Mucosa of descending colon (tissue), 3 donors: ENCODE results near the gene IGSF6. TPM values are rescaled to one million over a fixed set of nuclear protein-coding genes. Genes with fewer than 3 reads are reported as not detected.

Experiments
- ATAC-seq: fragments of 200-7000 bp; cut with Tn5 transposase; one replicate; pipeline ENCODE4 v1.9.1; 2020; ENCODE audit warnings: mild to moderate bottlenecking, moderate library complexity
- DNase-seq, 3 donors: peaks; one replicate each; pipeline ENCODE4 v3.0.0-alpha.2; 2020
- H3K36me3 ChIP-seq: fragments of 200-600 bp; one replicate; pipeline ENCODE4 v1.8.0; 2021; ENCODE audit warnings: low read depth, mild to moderate bottlenecking
- H3K4me1 ChIP-seq: fragments of 200-600 bp; one replicate; pipeline ENCODE4 v1.8.0; 2021; ENCODE audit warnings: low read depth, mild to moderate bottlenecking
- H3K4me3 ChIP-seq: fragments of 200-600 bp; one replicate; pipeline ENCODE4 v1.8.0; 2021; ENCODE audit warnings: mild to moderate bottlenecking
- H3K9me3 ChIP-seq: fragments of 200-600 bp; one replicate; pipeline ENCODE4 v1.8.0; 2021; ENCODE audit warnings: mild to moderate bottlenecking
- intact Hi-C, 2 donors: fragments of 100-400 bp; cut with DNase I in 1 of 2; cut with micrococcal nuclease in 1 of 2; formaldehyde crosslinking; loops; one replicate each; pipeline versions ENCODE4 v1.11.0 to v1.11.1; 2022; cut with DNase I, micrococcal nuclease
- total RNA-seq, 3 donors: library from RNA; stranded (reverse); fragmentation: NEBNext Ultra II Directional in 2 of 3; extraction: Animal tissue kit (Norgen Biotek cat#: 25700) in 2 of 3; gene quantifications; one replicate each; pipeline versions ENCODE4 v1.2.1 to v1.2.4, GENCODE V29; 2021 to 2023
- TF ChIP-seq, protein P1 (sequence below): fragments of 200-600 bp; IDR thresholded peaks from one replicate; pipeline ENCODE4 v1.8.0; 2022; ENCODE audit warnings: antibody characterized with exemption, mild to moderate bottlenecking
- donor health status: DM: no; HTN: no; CAD: no; lungs with moderate emphysema.
- donor health status: DM: no; HTN: no; CAD: no.
- donor health status: DM: no; HTN: yes; CAD: no.

IGSF6 gene
- total RNA-seq, 3 donors from 2014 or later, result 3.5 to 7.3 (median 4.6) TPM

DNA sequence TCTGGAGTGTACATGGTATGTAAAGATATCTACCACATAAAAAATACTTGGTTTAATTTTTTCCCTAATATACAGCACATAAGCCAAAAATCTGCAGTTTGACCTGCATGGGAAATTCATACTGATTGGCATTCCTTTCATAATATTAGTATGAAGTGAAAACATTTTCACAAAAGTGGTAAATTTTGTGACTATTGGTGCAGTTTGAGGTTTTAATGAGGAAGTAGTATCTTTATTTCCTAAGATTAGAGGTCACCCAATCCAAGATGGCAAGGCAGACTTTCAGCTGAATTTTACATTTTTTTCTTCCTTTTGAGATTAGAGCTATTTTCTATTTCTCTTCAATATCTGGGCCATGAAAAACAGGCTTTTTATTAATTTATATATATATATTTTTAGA, 31.8 kb downstream of the IGSF6 start:
- ATAC-seq (no peak), DNase-seq (no peak)
- Histone ChIP-seq H3K4me1 (no peaks in the 10 kb centered on the region), H3K9me3 (no peaks in the 10 kb centered on the region), H3K4me3 (no peak overlapping the region), H3K36me3 (no peaks in the 10 kb centered on the region)
- TF ChIP-seq, protein P1, sequence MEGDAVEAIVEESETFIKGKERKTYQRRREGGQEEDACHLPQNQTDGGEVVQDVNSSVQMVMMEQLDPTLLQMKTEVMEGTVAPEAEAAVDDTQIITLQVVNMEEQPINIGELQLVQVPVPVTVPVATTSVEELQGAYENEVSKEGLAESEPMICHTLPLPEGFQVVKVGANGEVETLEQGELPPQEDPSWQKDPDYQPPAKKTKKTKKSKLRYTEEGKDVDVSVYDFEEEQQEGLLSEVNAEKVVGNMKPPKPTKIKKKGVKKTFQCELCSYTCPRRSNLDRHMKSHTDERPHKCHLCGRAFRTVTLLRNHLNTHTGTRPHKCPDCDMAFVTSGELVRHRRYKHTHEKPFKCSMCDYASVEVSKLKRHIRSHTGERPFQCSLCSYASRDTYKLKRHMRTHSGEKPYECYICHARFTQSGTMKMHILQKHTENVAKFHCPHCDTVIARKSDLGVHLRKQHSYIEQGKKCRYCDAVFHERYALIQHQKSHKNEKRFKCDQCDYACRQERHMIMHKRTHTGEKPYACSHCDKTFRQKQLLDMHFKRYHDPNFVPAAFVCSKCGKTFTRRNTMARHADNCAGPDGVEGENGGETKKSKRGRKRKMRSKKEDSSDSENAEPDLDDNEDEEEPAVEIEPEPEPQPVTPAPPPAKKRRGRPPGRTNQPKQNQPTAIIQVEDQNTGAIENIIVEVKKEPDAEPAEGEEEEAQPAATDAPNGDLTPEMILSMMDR, result no peak
- intact Hi-C loops, result no loop called here

DNA sequence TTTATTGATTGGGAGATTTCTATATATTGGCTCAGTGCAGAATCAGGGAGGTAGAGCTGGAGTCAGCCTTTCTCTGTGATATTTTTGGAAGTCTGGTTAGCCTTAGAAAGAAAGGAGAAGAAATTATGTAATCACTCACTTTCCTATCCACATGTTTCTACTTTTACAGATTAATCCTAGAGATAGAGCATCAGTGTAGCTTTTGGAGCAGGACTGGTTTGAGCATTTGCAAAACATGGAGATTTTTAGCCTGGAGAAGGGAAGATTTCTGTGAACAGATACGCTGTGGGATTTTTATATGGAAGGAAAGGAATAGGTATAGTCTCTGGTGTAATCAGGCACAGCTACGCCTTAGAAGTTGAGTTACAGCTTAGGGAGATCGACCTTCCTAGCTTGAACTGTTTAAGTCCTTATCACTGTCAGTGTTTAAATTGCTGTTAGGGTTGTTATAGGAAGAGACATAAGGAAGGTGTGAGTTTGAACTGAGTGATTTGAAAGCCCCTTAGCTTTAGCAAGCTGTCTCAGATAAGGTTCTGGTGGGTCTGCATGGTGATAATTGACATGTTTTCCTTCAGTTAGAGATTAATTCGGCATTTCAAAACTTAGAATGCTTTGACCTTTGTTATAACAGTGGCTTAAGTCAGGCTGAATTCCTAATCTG, 32.5 kb downstream of the IGSF6 start:
- intact Hi-C loops, result no loop called here
- no peaks in the 10 kb centered on the region for H3K36me3 ChIP-seq
- H3K9me3 ChIP-seq, result no peaks in the 10 kb centered on the region
- no peak for DNase-seq
- H3K4me3 ChIP-seq, result no peak overlapping the region
- H3K4me1 ChIP-seq, result no peaks in the 10 kb centered on the region
- TF ChIP-seq, protein P1, result no peak
- no peak for ATAC-seq

DNA sequence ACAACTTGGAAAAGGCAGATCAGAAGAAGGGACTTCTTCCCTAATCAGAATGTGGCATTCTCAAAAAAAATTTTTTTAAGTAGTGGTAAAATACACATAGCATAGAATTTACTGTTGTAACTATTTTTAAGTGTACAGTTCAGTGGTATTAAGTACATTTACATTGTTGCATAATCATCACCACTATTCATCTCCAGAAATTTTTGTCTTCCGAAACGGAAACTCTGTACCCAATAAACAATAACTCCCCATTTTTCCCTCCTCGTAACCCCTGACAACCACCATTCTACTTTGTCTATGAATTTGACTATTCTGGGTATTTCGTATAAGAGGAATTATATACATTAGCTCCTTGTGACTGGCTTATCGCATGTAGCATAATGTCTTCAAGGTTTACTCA, 34.1 kb downstream of the IGSF6 start:
- DNase-seq, result no peak
- intact Hi-C loops, result no loop called here
- Histone ChIP-seq H3K9me3 (no peaks in the 10 kb centered on the region), H3K4me3 (no peak overlapping the region), H3K4me1 (no peaks in the 10 kb centered on the region), H3K36me3 (no peaks in the 10 kb centered on the region)
- TF ChIP-seq, protein P1, result no peak
- no peak for ATAC-seq

DNA sequence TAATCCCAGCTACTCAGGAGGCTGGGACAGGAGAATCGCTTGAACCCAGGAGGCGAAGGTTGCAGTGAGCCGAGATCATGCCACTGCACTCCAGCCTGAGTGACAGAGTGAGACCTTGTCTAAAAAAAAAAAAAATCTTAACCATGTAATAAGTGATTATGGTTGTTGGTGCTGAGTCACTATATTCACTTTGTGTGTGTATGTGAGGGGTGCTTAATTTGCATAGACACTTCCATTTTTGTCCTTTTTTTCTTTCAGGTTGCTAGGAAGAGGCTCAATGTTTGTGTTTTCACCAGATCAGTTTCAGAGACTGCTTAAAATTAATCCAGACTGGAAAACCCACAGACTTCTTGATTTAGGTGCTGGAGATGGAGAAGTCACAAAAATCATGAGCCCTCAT, 34.8 kb downstream of the IGSF6 start:
- Histone ChIP-seq H3K4me1 (no peaks in the 10 kb centered on the region), H3K36me3 (no peaks in the 10 kb centered on the region), H3K9me3 (no peaks in the 10 kb centered on the region), H3K4me3 (no peak overlapping the region)
- ATAC-seq (no peak), DNase-seq (no peak)
- TF ChIP-seq, protein P1, result no peak
- intact Hi-C loops, result no loop called here

DNA sequence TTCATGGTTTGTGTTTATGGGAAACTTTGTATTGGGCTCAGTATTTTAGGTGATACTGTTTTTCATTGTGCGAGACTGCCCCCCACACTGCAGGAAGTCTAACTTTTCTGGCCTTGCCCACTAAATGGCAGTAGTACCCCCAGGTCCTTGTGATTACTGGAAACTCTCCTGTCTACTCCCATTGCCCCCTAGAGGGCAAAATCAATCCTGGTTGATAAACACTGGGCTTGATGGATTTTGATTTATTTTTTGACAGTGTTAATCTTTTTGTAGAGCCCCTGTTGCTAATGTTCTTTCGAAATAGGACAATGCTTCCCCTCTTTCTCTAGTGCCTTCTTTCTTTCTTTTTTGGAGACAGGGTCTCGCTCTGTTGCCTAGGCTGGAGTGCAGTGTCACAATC, 37.5 kb downstream of the IGSF6 start:
- ATAC-seq (no peak), DNase-seq (no peak)
- Histone ChIP-seq H3K4me3 (no peak overlapping the region), H3K4me1 (peaks cover 4% of the 10 kb centered on the region), H3K9me3 (no peaks in the 10 kb centered on the region), H3K36me3 (no peaks in the 10 kb centered on the region)
- TF ChIP-seq, protein P1, result no peak
- intact Hi-C loops, result no loop called here

DNA sequence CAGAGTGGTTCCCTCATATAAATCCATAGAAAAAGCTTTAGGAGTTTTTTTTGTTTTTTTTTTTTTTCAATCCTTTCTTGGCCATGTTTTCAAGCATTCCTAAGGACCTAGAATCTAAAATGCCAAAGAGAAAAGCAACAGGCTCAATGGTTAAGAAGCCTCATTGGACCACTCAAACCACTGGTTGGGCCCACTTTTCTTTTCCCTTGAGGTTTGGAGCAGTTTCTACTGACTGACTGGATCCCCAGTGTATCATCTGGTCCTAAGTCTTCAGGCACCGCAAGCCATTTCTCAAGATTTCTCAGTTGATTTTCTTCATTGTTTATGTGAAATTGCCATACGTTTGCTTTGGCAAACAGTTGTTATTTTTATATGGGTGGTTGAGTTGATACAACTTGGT, 38.6 kb downstream of the IGSF6 start:
- no peak for ATAC-seq
- no peak for DNase-seq
- intact Hi-C loops, result no loop called here
- no peaks in the 10 kb centered on the region for H3K9me3 ChIP-seq
- TF ChIP-seq, protein P1, result no peak
- no peak overlapping the region for H3K4me3 ChIP-seq
- peaks cover 4% of the 10 kb centered on the region for H3K4me1 ChIP-seq
- H3K36me3 ChIP-seq, result no peaks in the 10 kb centered on the region
